HEK293 (cell line): Measurements from ENCODE around the gene LRRC34.

Experiments
- GLIS1 ChIP-seq: fragments of 450-650 bp; formaldehyde crosslinking; IDR thresholded peaks from 2 replicates; pipeline ENCODE4 v1.5.1; 2016; ENCODE audit warnings: missing biosample characterization, missing genetic modification characterization
- HOXA7 ChIP-seq: sonication (generic); formaldehyde crosslinking; IDR thresholded peaks from 2 replicates; pipeline ENCODE4 v1.8.1; 2022; ENCODE audit warnings: missing genetic modification reagents, borderline replicate concordance
- YY1 ChIP-seq: fragments of 450-650 bp; formaldehyde crosslinking; IDR thresholded peaks from 2 replicates; pipeline ENCODE4 v1.5.1; 2018; ENCODE audit warnings: missing biosample characterization, missing genetic modification characterization
- YY2 ChIP-seq: fragments of 450-650 bp; formaldehyde crosslinking; IDR thresholded peaks from 2 replicates; pipeline ENCODE4 v1.5.1; 2016; ENCODE audit warnings: missing biosample characterization, missing genetic modification characterization
- ZBTB17 ChIP-seq: fragments of 450-650 bp; formaldehyde crosslinking; IDR thresholded peaks from 2 replicates; pipeline ENCODE4 v1.5.1; 2016; ENCODE audit warnings: missing biosample characterization, missing genetic modification characterization
- ZNF112 ChIP-seq: fragments of 450-650 bp; formaldehyde crosslinking; IDR thresholded peaks from 2 replicates; pipeline ENCODE4 v1.5.0; 2017; ENCODE audit warnings: missing biosample characterization, missing genetic modification characterization
- ZNF133 ChIP-seq: fragments of 450-650 bp; formaldehyde crosslinking; IDR thresholded peaks from 2 replicates; pipeline ENCODE4 v1.5.1; 2016; ENCODE audit warnings: missing biosample characterization, missing genetic modification characterization
- ZNF138 ChIP-seq: fragments of 450-650 bp; formaldehyde crosslinking; IDR thresholded peaks from 2 replicates; pipeline ENCODE4 v1.5.1; 2016; ENCODE audit warnings: missing biosample characterization, missing genetic modification characterization, borderline replicate concordance
- ZNF140 ChIP-seq: fragments of 450-650 bp; formaldehyde crosslinking; IDR thresholded peaks from 2 replicates; pipeline ENCODE4 v1.5.1; 2016; ENCODE audit warnings: missing biosample characterization, missing genetic modification characterization
- ZNF248 ChIP-seq: fragments of 450-650 bp; formaldehyde crosslinking; IDR thresholded peaks from 2 replicates; pipeline ENCODE4 v1.5.1; 2017; ENCODE audit warnings: missing biosample characterization, missing genetic modification characterization
- ZNF350 ChIP-seq: fragments of 450-650 bp; formaldehyde crosslinking; IDR thresholded peaks from 2 replicates; pipeline ENCODE4 v1.5.0; 2017; ENCODE audit warnings: missing biosample characterization, mild to moderate bottlenecking, missing genetic modification characterization
- ZNF366 ChIP-seq: fragments of 450-650 bp; formaldehyde crosslinking; conservative IDR thresholded peaks from 2 replicates; pipeline ENCODE4 v1.5.1; 2016; ENCODE audit warnings: missing biosample characterization, missing genetic modification characterization
- ZNF423 ChIP-seq: fragments of 450-650 bp; formaldehyde crosslinking; IDR thresholded peaks from 2 replicates; pipeline ENCODE4 v1.5.1; 2016; ENCODE audit warnings: missing biosample characterization, missing genetic modification characterization
- ZNF48 ChIP-seq: fragments of 450-650 bp; formaldehyde crosslinking; IDR thresholded peaks from 2 replicates; pipeline ENCODE4 v1.5.1; 2016; ENCODE audit warnings: missing biosample characterization, missing genetic modification characterization
- ZNF501 ChIP-seq: fragments of 450-650 bp; formaldehyde crosslinking; IDR thresholded peaks from 2 replicates; pipeline ENCODE4 v1.5.1; 2016; ENCODE audit warnings: missing biosample characterization, missing genetic modification characterization
- ZNF510 ChIP-seq: fragments of 450-650 bp; formaldehyde crosslinking; IDR thresholded peaks from 2 replicates; pipeline ENCODE4 v1.5.1; 2018; ENCODE audit warnings: mild to moderate bottlenecking, missing genetic modification characterization, missing biosample characterization; ENCODE audit not compliant: insufficient replicate concordance
- ZNF514 ChIP-seq: fragments of 450-650 bp; formaldehyde crosslinking; IDR thresholded peaks from 2 replicates; pipeline ENCODE4 v1.5.1; 2016; ENCODE audit warnings: missing biosample characterization, missing genetic modification characterization
- ZNF529 ChIP-seq: fragments of 450-650 bp; formaldehyde crosslinking; IDR thresholded peaks from 2 replicates; pipeline ENCODE4 v1.5.1; 2017; ENCODE audit warnings: missing genetic modification characterization, missing biosample characterization; ENCODE audit not compliant: insufficient replicate concordance
- ZSCAN16 ChIP-seq: fragments of 450-650 bp; formaldehyde crosslinking; IDR thresholded peaks from 2 replicates; pipeline ENCODE4 v1.5.1; 2016; ENCODE audit warnings: missing biosample characterization, missing genetic modification characterization
- ZSCAN5A ChIP-seq: fragments of 450-650 bp; formaldehyde crosslinking; IDR thresholded peaks from 2 replicates; pipeline ENCODE4 v1.5.1; 2016; ENCODE audit warnings: missing biosample characterization, missing genetic modification characterization
- TF ChIP-seq, protein P1 (sequence below): fragments of 450-650 bp; IDR thresholded peaks from 2 replicates; pipeline ENCODE4 v1.5.1; 2018; ENCODE audit warnings: missing biosample characterization, missing genetic modification characterization
- TF ChIP-seq, protein P2 (sequence below): sonication (generic); formaldehyde crosslinking; IDR thresholded peaks from 2 replicates; pipeline ENCODE4 v1.8.1; 2022; ENCODE audit warnings: mild to moderate bottlenecking, moderate library complexity, missing genetic modification reagents
- TF ChIP-seq, protein P3 (sequence below): fragments of 450-650 bp; formaldehyde crosslinking; IDR thresholded peaks from 2 replicates; pipeline ENCODE4 v1.5.1; 2016; ENCODE audit warnings: missing biosample characterization, missing genetic modification characterization, low read depth
- TF ChIP-seq, protein P4 (sequence below): fragments of 450-650 bp; formaldehyde crosslinking; IDR thresholded peaks from 2 replicates; pipeline ENCODE4 v1.5.1; 2017; ENCODE audit warnings: missing biosample characterization, missing genetic modification characterization
- TF ChIP-seq, protein P5 (sequence below): fragments of 450-650 bp; formaldehyde crosslinking; IDR thresholded peaks from 2 replicates; pipeline ENCODE4 v1.5.1; 2016; ENCODE audit warnings: missing biosample characterization, missing genetic modification characterization

LRRC34 gene

GRCh38 chr3:169769287-169770181 lies 43.2 kb downstream of the LRRC34 start, which contains the start of gene ACTRT3 (continued):
- no peak for TF ChIP-seq ZNF510 (tag by site-specific recombination)
- TF ChIP-seq ZNF48 = no peak
- TF ChIP-seq ZNF423 (tag by site-specific recombination) = 0 out of 2 replicates have a peak, but pooled peaks have one; percentile 17
- TF ChIP-seq, protein P1, sequence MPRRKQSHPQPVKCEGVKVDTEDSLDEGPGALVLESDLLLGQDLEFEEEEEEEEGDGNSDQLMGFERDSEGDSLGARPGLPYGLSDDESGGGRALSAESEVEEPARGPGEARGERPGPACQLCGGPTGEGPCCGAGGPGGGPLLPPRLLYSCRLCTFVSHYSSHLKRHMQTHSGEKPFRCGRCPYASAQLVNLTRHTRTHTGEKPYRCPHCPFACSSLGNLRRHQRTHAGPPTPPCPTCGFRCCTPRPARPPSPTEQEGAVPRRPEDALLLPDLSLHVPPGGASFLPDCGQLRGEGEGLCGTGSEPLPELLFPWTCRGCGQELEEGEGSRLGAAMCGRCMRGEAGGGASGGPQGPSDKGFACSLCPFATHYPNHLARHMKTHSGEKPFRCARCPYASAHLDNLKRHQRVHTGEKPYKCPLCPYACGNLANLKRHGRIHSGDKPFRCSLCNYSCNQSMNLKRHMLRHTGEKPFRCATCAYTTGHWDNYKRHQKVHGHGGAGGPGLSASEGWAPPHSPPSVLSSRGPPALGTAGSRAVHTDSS (tag by site-specific recombination) = no peak
- no peak for TF ChIP-seq YY2 (tag by site-specific recombination)
- no peak for TF ChIP-seq ZNF138 (tag by site-specific recombination)
- TF ChIP-seq, protein P2, sequence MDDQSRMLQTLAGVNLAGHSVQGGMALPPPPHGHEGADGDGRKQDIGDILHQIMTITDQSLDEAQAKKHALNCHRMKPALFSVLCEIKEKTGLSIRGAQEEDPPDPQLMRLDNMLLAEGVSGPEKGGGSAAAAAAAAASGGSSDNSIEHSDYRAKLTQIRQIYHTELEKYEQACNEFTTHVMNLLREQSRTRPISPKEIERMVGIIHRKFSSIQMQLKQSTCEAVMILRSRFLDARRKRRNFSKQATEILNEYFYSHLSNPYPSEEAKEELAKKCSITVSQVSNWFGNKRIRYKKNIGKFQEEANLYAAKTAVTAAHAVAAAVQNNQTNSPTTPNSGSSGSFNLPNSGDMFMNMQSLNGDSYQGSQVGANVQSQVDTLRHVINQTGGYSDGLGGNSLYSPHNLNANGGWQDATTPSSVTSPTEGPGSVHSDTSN (CRISPR knock-in tag) = no peak
- TF ChIP-seq HOXA7 (CRISPR knock-in tag) = no peak
- peak; percentile 85 for TF ChIP-seq ZBTB17 (tag by site-specific recombination)
- 0 out of 2 replicates have a peak, but pooled peaks have one; percentile 34 for TF ChIP-seq ZSCAN5A
- TF ChIP-seq, protein P3, sequence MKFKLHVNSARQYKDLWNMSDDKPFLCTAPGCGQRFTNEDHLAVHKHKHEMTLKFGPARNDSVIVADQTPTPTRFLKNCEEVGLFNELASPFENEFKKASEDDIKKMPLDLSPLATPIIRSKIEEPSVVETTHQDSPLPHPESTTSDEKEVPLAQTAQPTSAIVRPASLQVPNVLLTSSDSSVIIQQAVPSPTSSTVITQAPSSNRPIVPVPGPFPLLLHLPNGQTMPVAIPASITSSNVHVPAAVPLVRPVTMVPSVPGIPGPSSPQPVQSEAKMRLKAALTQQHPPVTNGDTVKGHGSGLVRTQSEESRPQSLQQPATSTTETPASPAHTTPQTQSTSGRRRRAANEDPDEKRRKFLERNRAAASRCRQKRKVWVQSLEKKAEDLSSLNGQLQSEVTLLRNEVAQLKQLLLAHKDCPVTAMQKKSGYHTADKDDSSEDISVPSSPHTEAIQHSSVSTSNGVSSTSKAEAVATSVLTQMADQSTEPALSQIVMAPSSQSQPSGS (tag by site-specific recombination) = no peak
- no peak for TF ChIP-seq ZNF350
- TF ChIP-seq ZNF514 (tag by site-specific recombination) = no peak
- TF ChIP-seq ZNF501 (tag by site-specific recombination) = peak; percentile 78
- no peak for TF ChIP-seq ZNF133 (tag by site-specific recombination)
- no peak for TF ChIP-seq ZSCAN16 (tag by site-specific recombination)
- TF ChIP-seq YY1 = no peak
- TF ChIP-seq GLIS1 = peak; percentile 89
- no peak for TF ChIP-seq ZNF248 (tag by site-specific recombination)
- no peak for TF ChIP-seq ZNF140 (tag by site-specific recombination)
- TF ChIP-seq, protein P4, sequence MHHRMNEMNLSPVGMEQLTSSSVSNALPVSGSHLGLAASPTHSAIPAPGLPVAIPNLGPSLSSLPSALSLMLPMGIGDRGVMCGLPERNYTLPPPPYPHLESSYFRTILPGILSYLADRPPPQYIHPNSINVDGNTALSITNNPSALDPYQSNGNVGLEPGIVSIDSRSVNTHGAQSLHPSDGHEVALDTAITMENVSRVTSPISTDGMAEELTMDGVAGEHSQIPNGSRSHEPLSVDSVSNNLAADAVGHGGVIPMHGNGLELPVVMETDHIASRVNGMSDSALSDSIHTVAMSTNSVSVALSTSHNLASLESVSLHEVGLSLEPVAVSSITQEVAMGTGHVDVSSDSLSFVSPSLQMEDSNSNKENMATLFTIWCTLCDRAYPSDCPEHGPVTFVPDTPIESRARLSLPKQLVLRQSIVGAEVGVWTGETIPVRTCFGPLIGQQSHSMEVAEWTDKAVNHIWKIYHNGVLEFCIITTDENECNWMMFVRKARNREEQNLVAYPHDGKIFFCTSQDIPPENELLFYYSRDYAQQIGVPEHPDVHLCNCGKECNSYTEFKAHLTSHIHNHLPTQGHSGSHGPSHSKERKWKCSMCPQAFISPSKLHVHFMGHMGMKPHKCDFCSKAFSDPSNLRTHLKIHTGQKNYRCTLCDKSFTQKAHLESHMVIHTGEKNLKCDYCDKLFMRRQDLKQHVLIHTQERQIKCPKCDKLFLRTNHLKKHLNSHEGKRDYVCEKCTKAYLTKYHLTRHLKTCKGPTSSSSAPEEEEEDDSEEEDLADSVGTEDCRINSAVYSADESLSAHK = no peak
- no peak for TF ChIP-seq ZNF366
- TF ChIP-seq ZNF112 (tag by site-specific recombination) = no peak
- no peak for TF ChIP-seq ZNF529
- TF ChIP-seq, protein P5, sequence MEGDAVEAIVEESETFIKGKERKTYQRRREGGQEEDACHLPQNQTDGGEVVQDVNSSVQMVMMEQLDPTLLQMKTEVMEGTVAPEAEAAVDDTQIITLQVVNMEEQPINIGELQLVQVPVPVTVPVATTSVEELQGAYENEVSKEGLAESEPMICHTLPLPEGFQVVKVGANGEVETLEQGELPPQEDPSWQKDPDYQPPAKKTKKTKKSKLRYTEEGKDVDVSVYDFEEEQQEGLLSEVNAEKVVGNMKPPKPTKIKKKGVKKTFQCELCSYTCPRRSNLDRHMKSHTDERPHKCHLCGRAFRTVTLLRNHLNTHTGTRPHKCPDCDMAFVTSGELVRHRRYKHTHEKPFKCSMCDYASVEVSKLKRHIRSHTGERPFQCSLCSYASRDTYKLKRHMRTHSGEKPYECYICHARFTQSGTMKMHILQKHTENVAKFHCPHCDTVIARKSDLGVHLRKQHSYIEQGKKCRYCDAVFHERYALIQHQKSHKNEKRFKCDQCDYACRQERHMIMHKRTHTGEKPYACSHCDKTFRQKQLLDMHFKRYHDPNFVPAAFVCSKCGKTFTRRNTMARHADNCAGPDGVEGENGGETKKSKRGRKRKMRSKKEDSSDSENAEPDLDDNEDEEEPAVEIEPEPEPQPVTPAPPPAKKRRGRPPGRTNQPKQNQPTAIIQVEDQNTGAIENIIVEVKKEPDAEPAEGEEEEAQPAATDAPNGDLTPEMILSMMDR (tag by site-specific recombination) = peak; percentile 42
